Smooth muscle cell of the brain vasculature (primary cell): Measurements from ENCODE around the gene TMC4.
"Not testable (repeated sequence)": the region's sequence is repeated elsewhere in the genome, so short reads cannot be mapped to it uniquely, and the experiment has no call there.

Experiments used
- DNase-seq: peaks from one replicate; pipeline ENCODE4 v3.0.0-alpha.2; 2012; ENCODE audit warnings: low read depth, low spot score

Gene TMC4

GRCh38 chr19:54203151-54203611, 30.2 kb upstream of the TMC4 start:
- DNase-seq: no peak

- no peak for DNase-seq
Measured at GRCh38 chr19:54201980-54202379, 29.0 kb upstream of the TMC4 start.

GRCh38 chr19:54201172-54201701, 28.3 kb upstream of the TMC4 start:
- no peak for DNase-seq

GRCh38 chr19:54199401-54199800, 26.4 kb upstream of the TMC4 start:
- DNase-seq: no peak

GRCh38 chr19:54197121-54197520, 24.2 kb upstream of the TMC4 start:
- no peak for DNase-seq

GRCh38 chr19:54196536-54196935, 23.6 kb upstream of the TMC4 start:
- DNase-seq: no peak

GRCh38 chr19:54194463-54194862, 21.5 kb upstream of the TMC4 start:
- DNase-seq: not testable (repeated sequence)

GRCh38 chr19:54193011-54193410, 20.1 kb upstream of the TMC4 start:
- DNase-seq: no peak

GRCh38 chr19:54191811-54192453, 19.0 kb upstream of the TMC4 start:
- DNase-seq: no peak

GRCh38 chr19:54191011-54191810, 18.3 kb upstream of the TMC4 start, which contains the start of gene TSEN34:
Gene TSEN34, plus strand, starts transcription at chr19:54191308. Its CDS starts 57 bp downstream, at chr19:54191365.
- no peak for DNase-seq

- DNase-seq: peak; percentile 100
Measured at GRCh38 chr19:54190503-54191010, 17.6 kb upstream of the TMC4 start.

GRCh38 chr19:54189735-54190502, 17.0 kb upstream of the TMC4 start:
- DNase-seq: peak; percentile 100

- no peak for DNase-seq
Measured at GRCh38 chr19:54189145-54189734, 16.3 kb upstream of the TMC4 start, which contains the start of gene MBOAT7. Gene MBOAT7, minus strand, starts transcription at chr19:54189580. Its CDS starts 1,072 bp downstream, at chr19:54188508.

- no peak for DNase-seq
Measured at GRCh38 chr19:54188215-54188871, 15.4 kb upstream of the TMC4 start.

- DNase-seq: no peak
Measured at GRCh38 chr19:54186934-54187381, 14.0 kb upstream of the TMC4 start.

- DNase-seq: no peak
Measured at GRCh38 chr19:54186351-54186750, 13.4 kb upstream of the TMC4 start.

- DNase-seq: no peak
Measured at GRCh38 chr19:54183431-54183830, 10.5 kb upstream of the TMC4 start.

GRCh38 chr19:54181894-54182293, 8.9 kb upstream of the TMC4 start:
- not testable (repeated sequence) for DNase-seq

GRCh38 chr19:54180691-54181091, 7.7 kb upstream of the TMC4 start:
- no peak for DNase-seq

GRCh38 chr19:54179921-54180461, 7.0 kb upstream of the TMC4 start:
- no peak for DNase-seq
